Karpas-422 (cell line): Measurements from ENCODE around the gene GRIK5. TPM values are rescaled to one million over a fixed set of nuclear protein-coding genes. Genes with fewer than 3 reads are reported as not detected.

Experiments
- DNase-seq: peaks from one replicate; pipeline ENCODE4 v3.0.0-alpha.2; 2015
- H2AFZ ChIP-seq: fragments of 200-600 bp; sonication (generic); 2 replicates; pipeline ENCODE4 v1.6.1; 2014; ENCODE audit warnings: antibody characterized with exemption, low read length, mixed read lengths
- H3K27ac ChIP-seq: fragments of 200-600 bp; sonication (generic); 2 replicates; pipeline ENCODE4 v1.5.1; 2014; ENCODE audit warnings: mild to moderate bottlenecking, low read length, moderate library complexity
- H3K27me3 ChIP-seq: fragments of 200-600 bp; sonication (generic); 2 replicates; pipeline ENCODE4 v1.6.1; 2014; ENCODE audit warnings: low read length, mixed read lengths
- H3K36me3 ChIP-seq: fragments of 200-600 bp; sonication (generic); 2 replicates; pipeline ENCODE4 v1.6.1; 2014; ENCODE audit warnings: low read length, mixed read lengths; ENCODE audit not compliant: insufficient read depth
- H3K4me1 ChIP-seq: fragments of 200-600 bp; sonication (generic); 2 replicates; pipeline ENCODE4 v1.6.1; 2014; ENCODE audit warnings: mild to moderate bottlenecking, low read length, mixed read lengths
- H3K4me2 ChIP-seq: fragments of 200-600 bp; sonication (generic); 2 replicates; pipeline ENCODE4 v1.6.1; 2014; ENCODE audit warnings: low read length, low read depth, mild to moderate bottlenecking; ENCODE audit not compliant: poor library complexity, severe bottlenecking
- H3K4me3 ChIP-seq: fragments of 200-600 bp; sonication (generic); 2 replicates; pipeline ENCODE4 v1.5.1; 2014; ENCODE audit warnings: mild to moderate bottlenecking, antibody characterized with exemption, low read length, mixed read lengths
- H3K79me2 ChIP-seq: fragments of 200-600 bp; sonication (generic); 2 replicates; pipeline ENCODE4 v1.6.1; 2014; ENCODE audit warnings: mild to moderate bottlenecking, low read length, mixed read lengths
- H3K9ac ChIP-seq: fragments of 200-600 bp; sonication (generic); 2 replicates; pipeline ENCODE4 v1.6.0; 2014; ENCODE audit warnings: low read length
- H3K9me2 ChIP-seq: fragments of 200-600 bp; sonication (generic), shearing (Covaris generic); replicated peaks from 2 replicates; pipeline ENCODE4 v1.6.0; 2014; ENCODE audit warnings: mild to moderate bottlenecking, low read length, moderate library complexity; ENCODE audit not compliant: insufficient read depth
- H3K9me3 ChIP-seq: fragments of 300-700, 200-600 bp; sonication (generic); 2 replicates; pipeline ENCODE4 v1.6.1; 2014; ENCODE audit warnings: low read length, mixed read lengths
- H4K20me1 ChIP-seq: fragments of 200-600 bp; sonication (generic); 2 replicates; pipeline ENCODE4 v1.6.1; 2014; ENCODE audit warnings: mild to moderate bottlenecking, antibody characterized with exemption, low read length, low read depth; ENCODE audit not compliant: insufficient read depth
- total RNA-seq: library from RNA; depleted of rRNA; stranded (reverse); fragments of >200 nt; shearing (Covaris generic); gene quantifications from 2 replicates; pipeline ENCODE4 v1.2.3, GENCODE V29; 2014; ENCODE audit warnings: low replicate concordance

GRIK5 gene
- total RNA-seq, 1 experiment from 2014 or later, result 0.07 TPM

DNA sequence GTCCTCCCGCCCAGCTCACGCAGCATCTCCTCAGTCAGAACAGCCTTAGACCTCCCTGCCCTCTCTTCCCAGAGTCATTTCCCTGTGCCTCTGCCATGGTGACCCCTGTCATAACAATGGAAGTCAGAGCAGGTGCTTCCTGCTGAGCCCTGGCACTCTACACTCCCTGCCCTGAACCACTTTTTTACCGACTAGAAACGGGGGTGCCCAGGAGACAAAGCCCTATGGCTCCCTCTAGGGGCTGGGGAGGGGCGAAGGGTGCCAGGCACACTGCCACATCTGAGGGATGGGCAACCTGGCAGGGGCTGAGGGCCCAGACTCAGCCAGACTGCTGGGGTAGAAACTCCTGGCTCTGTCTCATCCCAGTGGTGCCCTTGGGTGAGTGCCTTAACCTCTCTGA, 22.3 kb upstream of the GRIK5 start:
- H3K9ac ChIP-seq, result no peak overlapping the region

GRCh38 chr19:42091742-42092141, 21.7 kb upstream of the GRIK5 start:
- no peak overlapping the region for H2AFZ ChIP-seq
- no peaks in the 10 kb centered on the region for H3K27me3 ChIP-seq
- H3K4me2 ChIP-seq, result no peak overlapping the region
- peaks cover 69% of the 10 kb centered on the region for H3K4me1 ChIP-seq
- H3K27ac ChIP-seq, result no peak overlapping the region
- peaks cover 42% of the 10 kb centered on the region for H3K36me3 ChIP-seq
- no peaks in the 10 kb centered on the region for H3K9me3 ChIP-seq
- H3K4me3 ChIP-seq, result no peak overlapping the region
- no peaks in the 10 kb centered on the region for H3K9me2 ChIP-seq
- H3K79me2 ChIP-seq, result no peaks in the 10 kb centered on the region
- peak; percentile 41 for DNase-seq
- H3K9ac ChIP-seq, result no peak overlapping the region
- peaks cover 30% of the 10 kb centered on the region; the same call in 1 of the 2 replicates for H4K20me1 ChIP-seq

More for the DNA sequence above, 22.3 kb upstream of the GRIK5 start:
- H3K27ac ChIP-seq, result no peak overlapping the region
- no peak overlapping the region for H3K4me2 ChIP-seq
- H4K20me1 ChIP-seq, result peaks cover 32% of the 10 kb centered on the region; the same call in 1 of the 2 replicates
- H3K4me3 ChIP-seq, result no peak overlapping the region
- H3K4me1 ChIP-seq, result peaks cover 65% of the 10 kb centered on the region
- H2AFZ ChIP-seq, result no peak overlapping the region
- H3K9me3 ChIP-seq, result no peaks in the 10 kb centered on the region
- H3K9me2 ChIP-seq, result no peaks in the 10 kb centered on the region
- H3K27me3 ChIP-seq, result no peaks in the 10 kb centered on the region
- H3K79me2 ChIP-seq, result no peaks in the 10 kb centered on the region
- peak; percentile 78 for DNase-seq
- H3K36me3 ChIP-seq, result peaks cover 45% of the 10 kb centered on the region

DNA sequence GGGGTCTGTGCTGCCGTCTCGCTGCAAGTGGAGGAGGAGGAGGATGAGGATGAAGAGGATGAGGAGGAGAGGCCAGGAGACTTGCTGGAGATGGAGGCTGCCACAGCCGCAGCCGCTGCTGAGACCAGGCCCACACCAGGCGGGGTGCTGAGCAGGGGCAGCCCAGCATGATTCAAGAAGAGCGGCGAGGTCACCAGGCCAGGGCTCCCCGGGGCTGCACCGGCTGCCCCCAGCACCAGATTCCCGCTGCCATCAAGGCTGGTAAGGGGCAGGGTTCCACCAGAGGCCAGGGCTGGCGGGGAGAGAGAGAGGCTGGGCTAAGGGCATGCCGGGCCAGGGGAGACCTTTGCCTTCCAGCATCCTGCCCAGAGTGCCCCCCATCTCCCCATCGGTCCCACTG, 21.3 kb upstream of the GRIK5 start:
- H3K9me3 ChIP-seq, result no peaks in the 10 kb centered on the region
- no peak overlapping the region for H3K4me2 ChIP-seq
- H3K79me2 ChIP-seq, result no peaks in the 10 kb centered on the region
- H4K20me1 ChIP-seq, result peaks cover 26% of the 10 kb centered on the region; the same call in 1 of the 2 replicates
- no peaks in the 10 kb centered on the region for H3K9me2 ChIP-seq
- H3K4me1 ChIP-seq, result peaks cover 70% of the 10 kb centered on the region
- peaks cover 38% of the 10 kb centered on the region for H3K36me3 ChIP-seq
- H2AFZ ChIP-seq, result no peak overlapping the region
- H3K4me3 ChIP-seq, result no peak overlapping the region
- H3K9ac ChIP-seq, result no peak overlapping the region
- DNase-seq, result no peak
- H3K27ac ChIP-seq, result no peak overlapping the region
- no peaks in the 10 kb centered on the region for H3K27me3 ChIP-seq

DNA sequence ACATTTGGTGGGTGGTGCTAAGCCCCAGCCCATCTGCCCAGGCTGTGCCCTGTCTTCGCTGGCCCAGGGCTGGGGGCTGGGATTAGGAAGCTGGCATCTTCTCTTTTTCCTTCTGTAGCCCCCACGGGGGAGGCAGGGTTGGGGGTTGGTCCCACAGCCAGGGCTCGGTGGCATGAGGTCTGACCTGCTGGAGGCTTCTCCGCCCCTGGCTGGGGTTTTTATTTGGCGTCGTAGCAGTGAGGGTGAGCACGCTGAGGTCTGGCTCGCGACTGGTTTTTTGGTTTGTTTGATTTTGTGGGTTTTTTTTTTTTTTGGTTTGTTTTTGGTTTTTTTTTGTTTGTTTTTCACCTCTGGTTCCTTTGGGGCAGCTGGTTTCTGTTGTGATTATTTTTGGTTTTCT, 20.7 kb upstream of the GRIK5 start:
- Histone ChIP-seq H3K4me3 (no peak overlapping the region), H4K20me1 (peaks cover 20% of the 10 kb centered on the region; the same call in 1 of the 2 replicates), H3K27me3 (no peaks in the 10 kb centered on the region), H3K27ac (no peak overlapping the region), H3K9me3 (no peaks in the 10 kb centered on the region), H3K9me2 (no peaks in the 10 kb centered on the region), H3K9ac (no peak overlapping the region), H2AFZ (no peak overlapping the region), H3K4me2 (no peak overlapping the region), H3K4me1 (peaks cover 70% of the 10 kb centered on the region), H3K79me2 (no peaks in the 10 kb centered on the region), H3K36me3 (peaks cover 35% of the 10 kb centered on the region)
- DNase-seq, result peak; percentile 38

DNA sequence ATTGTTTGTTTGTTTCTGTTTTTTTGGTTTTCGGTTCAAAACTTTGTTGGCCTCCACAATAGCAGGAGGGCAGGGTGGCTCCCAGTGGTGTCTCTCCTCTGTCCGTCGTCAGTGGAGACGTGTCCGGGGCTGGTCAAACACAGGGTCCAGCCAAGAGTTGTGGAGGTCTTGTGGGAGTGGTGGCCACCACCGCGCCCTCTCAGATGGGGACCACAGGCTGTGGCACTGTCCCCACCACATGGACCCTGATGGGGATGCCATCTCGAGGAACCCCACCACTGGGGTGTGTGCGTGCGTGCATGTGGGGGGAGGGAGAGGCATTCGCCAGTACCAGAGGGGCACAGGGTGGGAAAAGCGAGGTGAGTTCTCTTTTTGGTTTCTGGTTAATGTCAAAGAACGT, 19.8 kb upstream of the GRIK5 start:
- Histone ChIP-seq H3K9me2 (no peaks in the 10 kb centered on the region), H4K20me1 (peaks cover 11% of the 10 kb centered on the region; the same call in 1 of the 2 replicates), H3K79me2 (no peaks in the 10 kb centered on the region), H3K4me3 (no peak overlapping the region), H3K4me2 (no peak overlapping the region), H3K4me1 (peaks cover 69% of the 10 kb centered on the region), H2AFZ (no peak overlapping the region), H3K27me3 (no peaks in the 10 kb centered on the region), H3K27ac (no peak overlapping the region), H3K9ac (no peak overlapping the region), H3K9me3 (no peaks in the 10 kb centered on the region), H3K36me3 (peaks cover 26% of the 10 kb centered on the region)
- peak; percentile 48 for DNase-seq

DNA sequence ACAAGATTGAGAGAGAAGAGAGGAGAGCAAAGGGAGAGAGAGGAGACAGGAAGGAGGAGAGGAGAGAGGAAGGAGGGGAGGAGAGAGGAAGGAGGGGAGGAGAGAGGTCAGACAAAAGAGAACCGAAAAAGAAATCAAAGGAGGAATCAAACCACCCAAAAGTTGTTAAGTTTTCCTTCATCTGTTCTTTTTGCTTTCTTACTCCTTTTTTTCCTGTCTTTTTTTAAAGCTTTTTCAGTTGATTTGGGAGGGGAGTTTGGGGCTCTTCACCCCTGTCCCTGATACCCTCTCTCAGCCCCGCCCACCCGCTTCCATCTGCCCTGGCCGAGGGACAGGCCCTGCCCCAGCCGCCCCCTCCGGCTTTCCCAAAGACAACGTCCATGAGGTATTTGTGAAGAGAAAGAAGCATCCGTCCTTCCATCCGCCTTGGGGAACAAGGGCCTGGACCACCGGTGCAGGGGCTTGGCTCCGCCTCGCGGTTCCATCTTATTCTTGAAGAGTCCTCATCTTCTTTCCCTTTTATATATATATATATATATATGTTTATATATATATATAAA, 19.3 kb upstream of the GRIK5 start:
- Histone ChIP-seq H3K4me3 (no peak overlapping the region), H3K9me3 (no peaks in the 10 kb centered on the region), H3K9me2 (no peaks in the 10 kb centered on the region), H3K9ac (no peak overlapping the region), H3K4me1 (peaks cover 65% of the 10 kb centered on the region), H3K79me2 (no peaks in the 10 kb centered on the region), H3K36me3 (peaks cover 21% of the 10 kb centered on the region), H3K4me2 (peak overlapping the region; percentile 18), H3K27ac (peak overlapping the region; percentile 82), H3K27me3 (no peaks in the 10 kb centered on the region), H2AFZ (no peak overlapping the region), H4K20me1 (0 out of 2 replicates have a peak, but pooled peaks cover 7% of the 10 kb centered on the region)
- no peak for DNase-seq

DNA sequence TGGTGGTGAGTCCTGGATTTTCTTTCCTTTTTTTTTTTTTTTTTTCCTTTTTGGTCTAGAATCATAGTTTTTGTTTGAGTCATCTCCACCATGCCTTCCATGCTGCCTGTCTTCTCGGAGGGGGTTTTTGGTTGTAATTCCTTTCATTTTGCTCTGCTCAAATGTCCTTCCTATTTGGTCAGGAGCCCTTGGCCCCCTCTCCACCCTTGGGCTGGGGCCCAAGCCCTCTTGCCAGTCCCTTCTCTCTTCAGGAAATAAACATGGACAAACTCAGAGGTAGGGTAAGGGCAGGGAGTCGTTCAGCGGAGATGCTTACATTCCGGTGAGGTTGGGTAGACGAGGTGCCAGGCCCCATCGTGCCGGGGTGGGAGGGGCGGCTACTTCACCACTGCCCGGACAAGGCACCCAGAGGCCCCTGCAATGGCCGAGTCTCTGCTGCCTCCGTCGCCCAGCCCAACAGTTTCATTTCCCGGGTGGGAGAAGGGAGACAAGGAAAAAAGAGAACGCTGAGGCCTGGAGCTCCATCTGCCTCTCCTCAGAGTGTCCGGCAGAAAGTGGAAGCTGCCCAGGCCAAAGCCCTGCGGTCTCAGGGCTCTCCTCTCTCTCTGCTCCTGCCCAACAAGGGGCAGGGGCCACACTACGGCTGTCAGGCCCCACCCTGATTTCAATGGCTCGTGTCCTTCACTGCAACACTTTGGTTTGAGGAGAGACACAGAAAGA, 18.6 kb upstream of the GRIK5 start:
- Histone ChIP-seq H4K20me1 (0 out of 2 replicates have a peak, but pooled peaks cover 3% of the 10 kb centered on the region), H3K79me2 (no peaks in the 10 kb centered on the region), H3K27me3 (no peaks in the 10 kb centered on the region), H3K9me2 (no peaks in the 10 kb centered on the region), H3K4me2 (peak overlapping the region; percentile 18), H3K27ac (peak overlapping the region; percentile 82), H3K9me3 (no peaks in the 10 kb centered on the region), H3K9ac (peak overlapping the region; percentile 1; the same call in 1 of the 2 replicates), H3K4me3 (no peak overlapping the region), H2AFZ (no peak overlapping the region), H3K4me1 (peaks cover 59% of the 10 kb centered on the region), H3K36me3 (peaks cover 15% of the 10 kb centered on the region)
- no peak for DNase-seq

GRCh38 chr19:42086770-42087550, 17.0 kb upstream of the GRIK5 start:
- Histone ChIP-seq H3K9me3 (no peaks in the 10 kb centered on the region), H3K4me3 (no peak overlapping the region), H3K27me3 (no peaks in the 10 kb centered on the region), H3K9ac (no peak overlapping the region), H2AFZ (no peak overlapping the region), H3K36me3 (peaks cover 5% of the 10 kb centered on the region; the same call in 1 of the 2 replicates), H4K20me1 (peaks cover 3% of the 10 kb centered on the region; the same call in 1 of the 2 replicates), H3K9me2 (no peaks in the 10 kb centered on the region), H3K4me2 (no peak overlapping the region), H3K79me2 (no peaks in the 10 kb centered on the region), H3K27ac (peak overlapping the region; percentile 82), H3K4me1 (peaks cover 49% of the 10 kb centered on the region)
- DNase-seq, result peak; percentile 71
